ENCODE data around the gene CLEC16A. TPM values are rescaled to one million over a fixed set of nuclear protein-coding genes. Genes with fewer than 3 reads are reported as not detected.

The CLEC16A gene
- polyA plus RNA-seq, 3 donors = 3.4 to 12.0 (median 5.8) TPM

DNA sequence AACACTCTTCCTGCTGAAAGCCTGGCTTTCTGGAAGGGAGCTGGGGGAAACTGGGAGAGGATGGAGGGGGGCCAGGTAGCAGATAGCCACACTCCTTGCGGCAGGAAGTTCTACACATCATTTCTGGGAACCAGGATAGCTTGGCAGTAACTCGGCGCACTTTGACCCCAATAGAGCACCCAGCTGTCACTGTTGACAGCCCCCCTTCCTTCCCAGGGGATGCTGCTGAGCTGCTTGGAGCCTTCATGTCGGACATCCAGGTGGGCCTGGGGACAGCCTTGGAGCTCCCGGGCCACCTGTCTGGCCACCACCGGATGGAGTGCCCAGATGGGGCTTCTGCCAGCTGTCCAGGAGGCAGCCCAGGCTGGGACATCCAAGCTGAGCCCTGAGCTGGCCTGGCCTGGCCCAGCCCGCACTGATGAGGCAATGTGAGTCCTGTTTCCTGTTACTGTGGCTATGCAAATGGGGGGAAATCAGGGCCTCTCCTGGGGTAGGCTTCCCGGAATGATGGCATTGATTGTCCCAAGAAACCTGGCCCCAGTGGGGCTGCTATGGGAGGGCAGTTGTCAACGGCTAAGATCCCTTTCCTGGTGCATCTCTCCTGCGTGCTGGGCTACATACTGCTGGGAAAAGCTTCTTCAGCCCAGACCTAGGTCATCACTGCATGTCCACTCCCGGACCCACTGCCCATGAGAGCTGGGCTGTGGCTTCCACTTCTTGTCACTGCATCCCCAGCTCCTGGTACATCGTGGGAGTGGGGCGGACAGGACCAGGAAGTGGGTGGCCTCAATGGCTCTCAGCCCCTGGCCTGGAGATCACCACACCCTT, 261.6 kb downstream of the CLEC16A start:
- Histone ChIP-seq H3K4me1 (ENCODE audit: control insufficient read depth in 1 of 2, insufficient read depth in 2 of 2, low read length in 2 of 2) (peaks cover 84 to 87% of the 10 kb centered on the region in 2 donors), H3K4me3 (replicated peaks in 1 of 3; ENCODE audit: low read depth in 2 of 3, low read length in 3 of 3) (peak overlapping the region in 1 of 3 experiments; percentile 45), H3K4me2 (replicated peaks; ENCODE audit: extremely low read depth, low read length, poor library complexity, severe bottlenecking) (peak overlapping the region; percentile 45), H3K27me3 (ENCODE audit: control insufficient read depth in 2 of 2, insufficient read depth in 2 of 2, low read length in 2 of 2) (no peaks in the 10 kb centered on the region), H2AFZ (ENCODE audit: insufficient read depth, low read depth, low read length, poor library complexity, severe bottlenecking) (no peak overlapping the region), H3K79me2 (ENCODE audit: insufficient read depth, low read length) (no peaks in the 10 kb centered on the region), H3K36me3 (replicated peaks in 1 of 2; ENCODE audit: control insufficient read depth in 1 of 2, insufficient read depth in 2 of 2, low read length in 2 of 2) (no peaks in the 10 kb centered on the region), H3K9me3 (replicated peaks in 1 of 2; ENCODE audit: control insufficient read depth in 1 of 2, insufficient read depth in 1 of 2, low read length in 2 of 2) (peaks cover 0 to 8% of the 10 kb centered on the region in 2 donors), H3K27ac (ENCODE audit: low read depth in 1 of 2, low read length in 2 of 2) (peak overlapping the region; percentile 28 to 43), H4K20me1 (ENCODE audit: insufficient read depth, low read length) (no peaks in the 10 kb centered on the region), H3K9ac (ENCODE audit: insufficient read depth, low read length, poor library complexity, severe bottlenecking) (peak overlapping the region; percentile 28)
- Mint-ChIP-seq H3K27me3 (ENCODE audit: low read depth in 3 of 3) (peaks cover 1 to 4% (median 4%) of the 10 kb centered on the region in 3 donors), H3K27ac (peak overlapping the region in 5 of 7 donors; percentile 15 to 81 (median 52)), H3K4me3 (peak overlapping the region in 1 of 2 donors; percentile 65), H3K9me3 (peaks cover 5 to 11% (median 7%) of the 10 kb centered on the region in 7 donors), H3K4me1 (peaks cover 85% of the 10 kb centered on the region), H3K36me3 (peaks cover 4 to 7% of the 10 kb centered on the region in 2 donors)
- DNase-seq = peak; percentile 54 to 86 (median 72)
- TF ChIP-seq, protein P1, sequence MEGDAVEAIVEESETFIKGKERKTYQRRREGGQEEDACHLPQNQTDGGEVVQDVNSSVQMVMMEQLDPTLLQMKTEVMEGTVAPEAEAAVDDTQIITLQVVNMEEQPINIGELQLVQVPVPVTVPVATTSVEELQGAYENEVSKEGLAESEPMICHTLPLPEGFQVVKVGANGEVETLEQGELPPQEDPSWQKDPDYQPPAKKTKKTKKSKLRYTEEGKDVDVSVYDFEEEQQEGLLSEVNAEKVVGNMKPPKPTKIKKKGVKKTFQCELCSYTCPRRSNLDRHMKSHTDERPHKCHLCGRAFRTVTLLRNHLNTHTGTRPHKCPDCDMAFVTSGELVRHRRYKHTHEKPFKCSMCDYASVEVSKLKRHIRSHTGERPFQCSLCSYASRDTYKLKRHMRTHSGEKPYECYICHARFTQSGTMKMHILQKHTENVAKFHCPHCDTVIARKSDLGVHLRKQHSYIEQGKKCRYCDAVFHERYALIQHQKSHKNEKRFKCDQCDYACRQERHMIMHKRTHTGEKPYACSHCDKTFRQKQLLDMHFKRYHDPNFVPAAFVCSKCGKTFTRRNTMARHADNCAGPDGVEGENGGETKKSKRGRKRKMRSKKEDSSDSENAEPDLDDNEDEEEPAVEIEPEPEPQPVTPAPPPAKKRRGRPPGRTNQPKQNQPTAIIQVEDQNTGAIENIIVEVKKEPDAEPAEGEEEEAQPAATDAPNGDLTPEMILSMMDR (IDR thresholded peaks at IDR 0.05) = no peak
- WGBS (ENCODE audit: insufficient coverage) = 21% methylated on average over 11 of the region's 13 CpGs
- intact Hi-C loops (cut with micrococcal nuclease) = loop anchor here in 1 of 2 donors (10.0 kb wide), 1 partner anchor 49 kb away; the partner anchor contains the start of gene SOCS1

- Histone ChIP-seq H3K27ac (ENCODE audit: low read depth in 1 of 2, low read length in 2 of 2) (no peak overlapping the region), H3K4me3 (replicated peaks in 1 of 3; ENCODE audit: low read depth in 2 of 3, low read length in 3 of 3) (no peak overlapping the region), H3K9me3 (replicated peaks in 1 of 2; ENCODE audit: control insufficient read depth in 1 of 2, insufficient read depth in 1 of 2, low read length in 2 of 2) (peaks cover 0 to 8% of the 10 kb centered on the region in 2 donors), H4K20me1 (ENCODE audit: insufficient read depth, low read length) (no peaks in the 10 kb centered on the region), H3K4me2 (replicated peaks; ENCODE audit: extremely low read depth, low read length, poor library complexity, severe bottlenecking) (no peak overlapping the region), H2AFZ (ENCODE audit: insufficient read depth, low read depth, low read length, poor library complexity, severe bottlenecking) (no peak overlapping the region), H3K27me3 (ENCODE audit: control insufficient read depth in 2 of 2, insufficient read depth in 2 of 2, low read length in 2 of 2) (no peaks in the 10 kb centered on the region), H3K9ac (ENCODE audit: insufficient read depth, low read length, poor library complexity, severe bottlenecking) (no peak overlapping the region), H3K4me1 (ENCODE audit: control insufficient read depth in 1 of 2, insufficient read depth in 2 of 2, low read length in 2 of 2) (peaks cover 73 to 76% of the 10 kb centered on the region in 2 donors), H3K79me2 (ENCODE audit: insufficient read depth, low read length) (no peaks in the 10 kb centered on the region), H3K36me3 (replicated peaks in 1 of 2; ENCODE audit: control insufficient read depth in 1 of 2, insufficient read depth in 2 of 2, low read length in 2 of 2) (no peaks in the 10 kb centered on the region)
- Mint-ChIP-seq H3K27me3 (ENCODE audit: low read depth in 3 of 3) (peaks cover 4 to 14% (median 6%) of the 10 kb centered on the region in 3 donors), H3K4me1 (peaks cover 76% of the 10 kb centered on the region), H3K36me3 (peaks cover 4 to 5% of the 10 kb centered on the region in 2 donors), H3K27ac (peak overlapping the region in 4 of 7 donors; percentile 13 to 85 (median 34)), H3K9me3 (peaks cover 5 to 11% (median 7%) of the 10 kb centered on the region in 7 donors), H3K4me3 (no peak overlapping the region)
- TF ChIP-seq, protein P1 (IDR thresholded peaks at IDR 0.05) = no peak
- DNase-seq = no peak
- intact Hi-C loops (cut with micrococcal nuclease) = loop anchor here in 1 of 2 donors (10.0 kb wide), 1 partner anchor 47 kb away; the partner anchor contains the start of gene SOCS1
- WGBS (ENCODE audit: insufficient coverage) = 86% methylated on average over 1 of the region's 3 CpGs
These were observed 263.3 kb downstream of the CLEC16A start for GRCh38 chr16:11207646-11208045.

Measured in CD14-positive monocyte (primary cell).